Measurements from ENCODE around the gene PHYHD1.

- no peak for TF ChIP-seq POLR2AphosphoS5 (IDR thresholded peaks at IDR 0.05; ENCODE audit: low read depth, low read length)
- TF ChIP-seq BHLHE40 (IDR thresholded peaks at IDR 0.05; ENCODE audit: low read length): no peak
- TF ChIP-seq, protein P1, sequence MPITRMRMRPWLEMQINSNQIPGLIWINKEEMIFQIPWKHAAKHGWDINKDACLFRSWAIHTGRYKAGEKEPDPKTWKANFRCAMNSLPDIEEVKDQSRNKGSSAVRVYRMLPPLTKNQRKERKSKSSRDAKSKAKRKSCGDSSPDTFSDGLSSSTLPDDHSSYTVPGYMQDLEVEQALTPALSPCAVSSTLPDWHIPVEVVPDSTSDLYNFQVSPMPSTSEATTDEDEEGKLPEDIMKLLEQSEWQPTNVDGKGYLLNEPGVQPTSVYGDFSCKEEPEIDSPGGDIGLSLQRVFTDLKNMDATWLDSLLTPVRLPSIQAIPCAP (CRISPR knock-in tag; IDR thresholded peaks at IDR 0.05; ENCODE audit: low read depth): no peak
- TF ChIP-seq BCL6 (CRISPR knock-in tag; IDR thresholded peaks at IDR 0.05): no peak
- TF ChIP-seq ZNF747 (CRISPR knock-in tag; IDR thresholded peaks at IDR 0.05; ENCODE audit: borderline replicate concordance): no peak
- no peak for TF ChIP-seq HIVEP1 (CRISPR knock-in tag; IDR thresholded peaks at IDR 0.05)
- no peak; the same call in 1 of the 2 replicates for TF ChIP-seq CTCF (CRISPR knock-in tag; IDR thresholded peaks at IDR 0.05)
Measured at GRCh38 chr9:128919402-128920089, 1.2 kb upstream of the PHYHD1 start.
